Skeletal muscle satellite cell (primary cell): ENCODE measurements around the gene HSPA12B. TPM values are rescaled to one million over a fixed set of nuclear protein-coding genes. Genes with fewer than 3 reads are reported as not detected.

Source experiments
- H3K27me3 ChIP-seq: 2 replicates; pipeline ENCODE4 v1.7.0; 2013; ENCODE audit warnings: low read length; ENCODE audit not compliant: control insufficient read depth, insufficient read depth
- H3K36me3 ChIP-seq: 2 replicates; pipeline ENCODE4 v1.7.0; 2013; ENCODE audit warnings: mild to moderate bottlenecking, control low read depth, low read length; ENCODE audit not compliant: insufficient read depth
- H3K4me1 ChIP-seq: 2 replicates; pipeline ENCODE4 v1.7.0; 2013; ENCODE audit warnings: low read length; ENCODE audit not compliant: control insufficient read depth, insufficient read depth
- H3K4me2 ChIP-seq: 2 replicates; pipeline ENCODE4 v1.7.0; 2013; ENCODE audit warnings: mild to moderate bottlenecking, low read length
- H3K4me3 ChIP-seq: 2 replicates; pipeline ENCODE4 v1.7.0; 2013; ENCODE audit warnings: low read length
- H3K9ac ChIP-seq: 2 replicates; pipeline ENCODE4 v1.7.0; 2013; ENCODE audit warnings: mild to moderate bottlenecking, low read depth, low read length, moderate library complexity
- H3K9me3 ChIP-seq: replicated peaks from 2 replicates; pipeline ENCODE4 v1.7.0; 2013; ENCODE audit warnings: mild to moderate bottlenecking, control low read depth, low read length
- total RNA-seq: library from RNA; depleted of rRNA; stranded (reverse); fragments of >200 nt; gene quantifications from 2 replicates; pipeline ENCODE4 v1.2.3, GENCODE V29; 2012; rRNA removed

HSPA12B gene, protein sequence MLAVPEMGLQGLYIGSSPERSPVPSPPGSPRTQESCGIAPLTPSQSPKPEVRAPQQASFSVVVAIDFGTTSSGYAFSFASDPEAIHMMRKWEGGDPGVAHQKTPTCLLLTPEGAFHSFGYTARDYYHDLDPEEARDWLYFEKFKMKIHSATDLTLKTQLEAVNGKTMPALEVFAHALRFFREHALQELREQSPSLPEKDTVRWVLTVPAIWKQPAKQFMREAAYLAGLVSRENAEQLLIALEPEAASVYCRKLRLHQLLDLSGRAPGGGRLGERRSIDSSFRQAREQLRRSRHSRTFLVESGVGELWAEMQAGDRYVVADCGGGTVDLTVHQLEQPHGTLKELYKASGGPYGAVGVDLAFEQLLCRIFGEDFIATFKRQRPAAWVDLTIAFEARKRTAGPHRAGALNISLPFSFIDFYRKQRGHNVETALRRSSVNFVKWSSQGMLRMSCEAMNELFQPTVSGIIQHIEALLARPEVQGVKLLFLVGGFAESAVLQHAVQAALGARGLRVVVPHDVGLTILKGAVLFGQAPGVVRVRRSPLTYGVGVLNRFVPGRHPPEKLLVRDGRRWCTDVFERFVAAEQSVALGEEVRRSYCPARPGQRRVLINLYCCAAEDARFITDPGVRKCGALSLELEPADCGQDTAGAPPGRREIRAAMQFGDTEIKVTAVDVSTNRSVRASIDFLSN
- total RNA-seq, result 0.22 TPM in 1 of 2 replicates, not detected in the other

DNA sequence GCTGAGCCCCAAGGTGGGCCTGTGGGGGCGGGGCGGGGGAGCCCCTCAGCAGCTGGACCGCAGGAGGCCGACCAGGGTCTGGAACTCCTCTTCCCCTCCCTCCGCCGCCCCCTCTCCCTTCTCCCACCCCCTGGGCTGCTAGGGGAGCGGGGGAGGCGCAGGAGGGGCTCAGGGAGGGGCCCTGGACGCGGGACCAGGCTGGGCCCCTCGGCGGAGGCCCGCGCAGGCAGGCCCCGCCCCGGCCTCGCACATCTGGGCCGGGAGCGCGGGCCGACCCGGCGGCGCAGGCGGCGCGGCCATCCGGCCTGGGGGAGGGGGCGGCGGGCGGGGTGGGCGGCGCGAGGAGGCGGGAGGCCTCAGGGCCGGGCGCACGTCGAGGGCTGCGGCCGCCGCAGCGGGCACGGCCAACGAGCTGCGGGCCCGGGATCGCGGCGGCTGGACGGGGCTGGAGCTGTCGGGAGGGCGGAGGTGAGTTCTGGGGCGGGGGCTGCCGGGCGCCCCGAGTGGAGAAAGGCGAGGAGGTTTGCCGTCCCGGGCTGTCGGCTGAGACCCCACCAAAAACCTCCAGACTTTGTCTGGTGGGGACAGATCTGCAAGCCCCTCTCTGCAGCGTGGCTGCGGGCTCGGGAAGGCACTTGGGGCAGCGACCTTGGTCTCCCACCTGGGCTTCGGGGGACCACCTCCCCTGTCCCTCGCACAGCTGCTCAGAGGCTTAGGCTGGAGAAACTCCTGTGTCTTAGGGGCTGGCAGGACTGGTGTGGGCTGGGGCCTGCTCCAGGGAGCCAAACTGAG, at the start of gene HSPA12B:
HSPA12B (plus strand) TSS at position 359 of the 792 bp plus-strand sequence. CDS start 5,990 bp downstream, outside the sequence.
- Histone ChIP-seq H3K27me3 (peaks cover 74% of the 10 kb centered on the region), H3K9me3 (no peaks in the 10 kb centered on the region), H3K36me3 (no peaks in the 10 kb centered on the region), H3K4me1 (peaks cover 6% of the 10 kb centered on the region), H3K4me2 (no peak within 1 kb of the TSS), H3K9ac (no peak within 1 kb of the TSS), H3K4me3 (no peak within 1 kb of the TSS)

DNA sequence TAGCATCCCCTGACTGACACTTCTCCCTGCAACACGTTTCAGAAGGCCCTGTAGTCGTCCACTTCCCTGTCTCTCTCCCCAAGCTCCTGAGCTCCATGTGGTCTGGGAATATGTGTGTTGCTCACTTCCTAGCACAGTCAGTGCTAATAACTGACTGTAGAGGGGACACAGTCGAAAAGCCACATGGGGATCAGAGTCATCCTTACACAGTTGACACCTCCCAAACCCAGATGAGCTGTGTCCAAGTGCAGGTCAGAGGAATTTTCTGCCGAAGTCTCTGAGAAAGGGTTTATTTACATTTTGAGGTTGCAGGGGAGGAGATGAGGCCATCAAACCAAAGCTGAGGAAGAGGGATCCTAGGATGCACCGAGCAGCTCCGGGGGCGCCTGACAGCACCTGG, 47.1 kb upstream of the HSPA12B start:
- H3K27me3 ChIP-seq, result peaks cover 26% of the 10 kb centered on the region
- no peak overlapping the region for H3K9ac ChIP-seq
- no peaks in the 10 kb centered on the region for H3K36me3 ChIP-seq
- H3K9me3 ChIP-seq, result no peaks in the 10 kb centered on the region
- H3K4me1 ChIP-seq, result peaks cover 34% of the 10 kb centered on the region
- H3K4me2 ChIP-seq, result no peak overlapping the region
- H3K4me3 ChIP-seq, result no peak overlapping the region

DNA sequence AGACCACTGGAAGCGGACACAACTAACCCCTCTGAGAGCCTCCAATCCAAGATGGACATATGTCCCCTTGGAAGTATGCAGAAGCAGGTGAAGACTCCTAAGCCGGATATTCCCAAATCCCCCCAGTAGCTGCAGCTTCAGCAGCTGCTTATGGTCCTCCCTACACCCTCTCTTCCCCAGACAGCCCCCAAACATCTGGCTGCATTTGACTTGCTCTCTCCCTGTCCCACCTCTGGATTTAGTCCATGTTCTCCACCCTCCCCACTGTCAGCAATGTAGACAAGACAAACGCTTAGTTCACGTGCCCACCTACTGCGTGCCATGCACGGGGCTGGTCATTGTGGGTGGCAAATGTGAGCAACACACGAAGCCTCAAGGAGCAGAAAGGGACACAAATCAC, 46.1 kb upstream of the HSPA12B start:
- Histone ChIP-seq H3K27me3 (peaks cover 20% of the 10 kb centered on the region), H3K36me3 (no peaks in the 10 kb centered on the region), H3K4me1 (peaks cover 24% of the 10 kb centered on the region), H3K9ac (no peak overlapping the region), H3K9me3 (no peaks in the 10 kb centered on the region), H3K4me2 (peak overlapping the region; percentile 58), H3K4me3 (no peak overlapping the region)

DNA sequence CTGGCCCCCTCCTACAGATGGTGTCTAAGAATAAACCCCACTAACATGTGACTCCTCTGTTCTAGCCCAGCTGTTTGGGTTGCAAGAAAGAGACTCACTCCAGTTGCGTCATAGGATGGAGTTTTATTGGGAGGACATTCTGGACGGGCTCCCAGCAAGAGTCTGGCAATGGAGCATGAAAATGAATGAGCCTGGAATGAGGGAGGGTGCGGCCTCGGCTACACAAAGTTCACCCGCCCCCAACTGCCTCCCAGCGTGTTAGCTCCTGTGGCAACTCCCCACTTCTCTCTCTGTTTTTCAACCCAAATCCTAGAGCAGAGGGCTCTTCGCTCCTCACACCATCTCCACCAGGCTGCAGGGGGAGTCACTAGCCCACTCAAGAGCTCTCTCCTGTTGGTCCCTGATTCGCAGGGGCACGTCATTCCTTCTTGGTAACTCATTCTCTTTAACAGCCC, 45.6 kb upstream of the HSPA12B start:
- Histone ChIP-seq H3K27me3 (peaks cover 20% of the 10 kb centered on the region), H3K36me3 (no peaks in the 10 kb centered on the region), H3K4me2 (peak overlapping the region; percentile 58), H3K4me3 (no peak overlapping the region), H3K9ac (peak overlapping the region; percentile 2), H3K4me1 (peaks cover 20% of the 10 kb centered on the region), H3K9me3 (no peaks in the 10 kb centered on the region)

DNA sequence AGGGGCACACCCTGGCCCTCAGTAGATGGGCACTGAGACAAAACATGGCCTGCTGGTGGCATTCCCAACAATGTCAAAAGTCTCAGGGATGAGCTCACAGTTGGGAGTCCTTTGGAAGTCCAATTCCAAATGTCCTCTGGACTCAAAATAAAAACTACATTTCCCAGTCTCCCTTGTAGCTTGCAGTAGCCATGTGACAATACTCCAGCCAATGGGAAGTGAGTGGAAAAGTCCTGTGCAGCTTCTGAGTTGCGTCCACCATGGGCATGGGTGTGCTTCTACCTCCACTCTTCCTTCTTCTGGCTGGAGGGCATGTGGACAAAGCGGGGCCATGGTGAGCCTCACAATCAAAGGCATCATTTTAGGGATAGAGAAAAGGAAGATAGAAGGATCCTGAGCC, 44.8 kb upstream of the HSPA12B start:
- Histone ChIP-seq H3K36me3 (no peaks in the 10 kb centered on the region), H3K4me3 (no peak overlapping the region), H3K9ac (no peak overlapping the region), H3K27me3 (peaks cover 18% of the 10 kb centered on the region), H3K4me2 (peak overlapping the region; percentile 58), H3K9me3 (no peaks in the 10 kb centered on the region), H3K4me1 (peaks cover 17% of the 10 kb centered on the region)

DNA sequence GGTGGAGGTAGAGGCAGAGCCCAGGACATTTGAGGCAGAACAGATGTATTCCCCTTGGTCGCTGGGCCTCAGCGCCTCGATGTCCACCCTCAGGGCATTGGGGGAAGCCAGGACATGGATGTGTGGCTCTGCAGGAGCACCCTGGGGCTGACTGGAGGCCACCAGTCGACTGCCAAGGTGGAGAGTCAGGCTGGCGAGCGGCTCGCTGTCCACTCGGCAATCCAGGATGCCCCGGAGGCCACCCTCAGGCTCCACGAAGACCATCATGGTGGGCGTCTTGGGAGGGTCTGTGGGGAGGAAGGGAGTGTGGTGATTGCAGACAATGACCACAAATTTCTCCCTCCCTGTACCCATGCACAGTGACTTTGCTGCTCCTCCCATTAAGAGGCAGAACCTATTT, 42.5 kb upstream of the HSPA12B start:
- Histone ChIP-seq H3K4me1 (peaks cover 17% of the 10 kb centered on the region), H3K4me3 (no peak overlapping the region), H3K9ac (no peak overlapping the region), H3K36me3 (no peaks in the 10 kb centered on the region), H3K9me3 (no peaks in the 10 kb centered on the region), H3K27me3 (peaks cover 21% of the 10 kb centered on the region), H3K4me2 (no peak overlapping the region)

DNA sequence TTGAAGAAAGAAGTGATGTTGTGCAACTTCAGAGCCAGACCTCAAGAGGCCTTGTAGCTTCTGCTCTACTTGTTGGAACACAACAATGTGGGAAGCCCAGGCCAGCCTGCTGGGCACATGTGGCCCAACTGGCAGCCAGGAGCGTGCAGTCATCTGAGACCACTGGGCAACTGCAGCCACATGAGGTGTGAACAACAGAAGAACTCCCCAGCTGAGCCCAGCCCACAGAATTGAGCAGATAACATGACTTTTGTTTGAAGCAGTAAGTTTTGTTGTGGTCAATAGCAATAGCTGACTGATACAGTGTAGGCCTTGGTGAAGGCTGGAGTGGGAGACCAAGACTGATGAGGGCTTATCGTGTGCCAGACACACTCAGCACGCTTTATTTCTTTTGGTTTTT, 42.1 kb upstream of the HSPA12B start:
- Histone ChIP-seq H3K4me3 (no peak overlapping the region), H3K9me3 (no peaks in the 10 kb centered on the region), H3K9ac (no peak overlapping the region), H3K4me2 (no peak overlapping the region), H3K27me3 (peaks cover 17% of the 10 kb centered on the region), H3K36me3 (no peaks in the 10 kb centered on the region), H3K4me1 (peaks cover 17% of the 10 kb centered on the region)

DNA sequence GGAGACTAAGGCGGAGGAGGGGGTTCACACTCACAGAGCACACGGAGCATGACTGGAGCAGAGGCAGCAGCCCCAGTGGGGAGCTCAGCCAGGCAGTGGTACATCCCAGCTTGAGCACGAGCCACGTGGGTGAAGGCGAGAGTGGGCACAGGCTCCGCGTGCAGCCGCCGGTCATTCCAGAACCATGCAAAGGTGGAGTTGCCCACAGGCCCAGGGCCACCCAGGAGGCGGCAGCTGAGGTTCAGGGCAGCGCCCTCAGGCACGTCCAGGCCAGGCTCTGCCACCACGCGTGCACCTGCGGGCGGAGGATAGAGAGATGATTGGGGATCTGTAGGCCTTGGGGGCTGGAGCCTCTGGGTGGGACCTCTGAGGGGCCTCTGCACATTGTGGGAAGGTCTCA, 41.2 kb upstream of the HSPA12B start:
- Histone ChIP-seq H3K4me1 (peaks cover 14% of the 10 kb centered on the region), H3K36me3 (no peaks in the 10 kb centered on the region), H3K4me3 (no peak overlapping the region), H3K9ac (no peak overlapping the region), H3K4me2 (no peak overlapping the region), H3K27me3 (peaks cover 17% of the 10 kb centered on the region), H3K9me3 (no peaks in the 10 kb centered on the region)

DNA sequence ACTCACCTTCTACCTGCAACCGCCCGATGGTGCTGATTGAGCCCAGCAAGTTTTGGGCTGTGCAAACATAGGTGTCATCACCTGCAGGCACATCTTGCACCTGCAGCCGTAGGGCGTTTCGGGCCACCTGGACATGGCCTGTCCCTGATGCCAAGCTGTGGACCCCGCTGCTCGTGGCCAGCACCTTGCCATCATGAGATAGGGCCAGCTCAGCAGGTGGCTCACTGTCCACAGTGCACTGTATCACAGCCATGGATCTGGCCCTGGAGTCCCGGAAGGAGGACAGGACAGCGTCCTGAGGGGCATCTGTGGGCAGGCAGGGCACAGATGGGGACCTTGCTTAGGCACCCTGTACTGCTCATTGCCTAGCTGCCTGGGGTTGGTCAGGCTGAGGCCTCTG, 40.6 kb upstream of the HSPA12B start:
- H3K4me1 ChIP-seq, result peaks cover 10% of the 10 kb centered on the region
- no peak overlapping the region for H3K4me3 ChIP-seq
- H3K36me3 ChIP-seq, result no peaks in the 10 kb centered on the region
- H3K4me2 ChIP-seq, result no peak overlapping the region
- H3K9ac ChIP-seq, result no peak overlapping the region
- H3K9me3 ChIP-seq, result no peaks in the 10 kb centered on the region
- peaks cover 17% of the 10 kb centered on the region for H3K27me3 ChIP-seq

DNA sequence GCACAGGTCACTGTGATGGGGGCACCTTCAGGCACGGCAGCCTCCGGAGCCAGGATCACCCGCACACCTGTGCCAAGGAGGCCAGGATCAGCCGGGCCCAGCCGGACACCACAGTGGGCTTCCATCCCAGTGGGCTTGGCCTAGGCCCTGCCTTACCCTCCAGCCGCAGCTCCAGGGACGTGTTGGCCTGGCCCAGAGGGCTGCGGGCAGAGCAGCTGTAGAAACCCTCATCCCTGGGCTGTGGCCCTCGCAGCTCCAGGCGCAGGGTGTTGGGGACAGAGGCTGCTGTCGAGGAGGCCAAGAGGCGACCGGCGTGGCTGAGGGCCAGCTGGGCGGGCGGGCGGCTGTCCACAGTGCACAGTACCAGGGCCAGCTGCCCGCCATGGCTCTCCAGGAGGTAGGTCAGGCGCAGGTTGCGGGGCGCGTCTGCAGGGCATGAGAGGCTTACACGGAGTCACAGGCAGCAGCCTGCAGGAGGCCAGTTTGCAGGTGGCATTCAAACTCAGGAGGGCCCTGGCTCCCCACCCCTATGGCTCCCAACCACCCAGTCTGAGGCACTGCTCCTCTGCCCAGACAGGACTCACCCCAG, 39.7 kb upstream of the HSPA12B start:
- peaks cover 23% of the 10 kb centered on the region for H3K27me3 ChIP-seq
- H3K9ac ChIP-seq, result no peak overlapping the region
- peaks cover under 1% of the 10 kb centered on the region for H3K4me1 ChIP-seq
- no peaks in the 10 kb centered on the region for H3K36me3 ChIP-seq
- no peaks in the 10 kb centered on the region for H3K9me3 ChIP-seq
- H3K4me2 ChIP-seq, result no peak overlapping the region
- H3K4me3 ChIP-seq, result no peak overlapping the region

DNA sequence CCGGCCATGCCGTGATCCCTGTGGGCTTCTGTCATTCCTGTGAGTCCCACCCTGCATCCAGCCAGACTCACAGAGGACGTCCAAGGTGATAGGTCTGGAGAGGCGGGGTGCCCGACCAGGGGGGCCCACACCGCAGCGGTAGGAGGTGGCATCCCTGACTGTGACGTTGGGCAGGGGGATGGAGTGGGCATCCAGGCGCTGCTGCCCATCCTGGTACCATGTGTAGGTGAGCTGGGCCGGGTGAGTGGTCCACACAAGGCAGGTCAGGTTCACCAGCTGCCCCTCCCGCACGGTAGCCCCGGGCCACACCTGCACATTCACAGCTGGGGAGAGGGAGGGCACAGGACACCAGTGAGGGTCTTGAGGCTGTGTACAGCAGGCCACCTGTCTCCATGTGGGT, 39.1 kb upstream of the HSPA12B start:
- Histone ChIP-seq H3K36me3 (no peaks in the 10 kb centered on the region), H3K4me3 (no peak overlapping the region), H3K4me2 (no peak overlapping the region), H3K27me3 (peaks cover 29% of the 10 kb centered on the region), H3K4me1 (no peaks in the 10 kb centered on the region), H3K9me3 (no peaks in the 10 kb centered on the region), H3K9ac (no peak overlapping the region)
